Fibroblast of villous mesenchyme (primary cell): ENCODE measurements around the gene LRRK1. TPM values are rescaled to one million over a fixed set of nuclear protein-coding genes. Genes with fewer than 3 reads are reported as not detected.
"Not testable (repeated sequence)": the region's sequence is repeated elsewhere in the genome, so short reads cannot be mapped to it uniquely, and the experiment has no call there.

Experiments used
- DNase-seq: peaks from one replicate; pipeline ENCODE4 v3.0.0-alpha.2; 2010; ENCODE audit warnings: low read depth
- H3K4me3 ChIP-seq: 2 replicates; pipeline ENCODE4 v1.5.1; 2011; ENCODE audit warnings: low read depth, mild to moderate bottlenecking, low read length
- total RNA-seq: library from RNA; depleted of rRNA; stranded (reverse); fragments of >200 nt; gene quantifications from 2 replicates; pipeline ENCODE4 v1.2.3, GENCODE V29; 2012
- TF ChIP-seq, protein P1 (sequence below): IDR thresholded peaks from 2 replicates; pipeline ENCODE4 v1.5.1; 2012; ENCODE audit warnings: low read depth, mild to moderate bottlenecking, low read length; ENCODE audit not compliant: insufficient read depth

Gene LRRK1
- total RNA-seq, 1 donor, result 10.8 TPM

DNA sequence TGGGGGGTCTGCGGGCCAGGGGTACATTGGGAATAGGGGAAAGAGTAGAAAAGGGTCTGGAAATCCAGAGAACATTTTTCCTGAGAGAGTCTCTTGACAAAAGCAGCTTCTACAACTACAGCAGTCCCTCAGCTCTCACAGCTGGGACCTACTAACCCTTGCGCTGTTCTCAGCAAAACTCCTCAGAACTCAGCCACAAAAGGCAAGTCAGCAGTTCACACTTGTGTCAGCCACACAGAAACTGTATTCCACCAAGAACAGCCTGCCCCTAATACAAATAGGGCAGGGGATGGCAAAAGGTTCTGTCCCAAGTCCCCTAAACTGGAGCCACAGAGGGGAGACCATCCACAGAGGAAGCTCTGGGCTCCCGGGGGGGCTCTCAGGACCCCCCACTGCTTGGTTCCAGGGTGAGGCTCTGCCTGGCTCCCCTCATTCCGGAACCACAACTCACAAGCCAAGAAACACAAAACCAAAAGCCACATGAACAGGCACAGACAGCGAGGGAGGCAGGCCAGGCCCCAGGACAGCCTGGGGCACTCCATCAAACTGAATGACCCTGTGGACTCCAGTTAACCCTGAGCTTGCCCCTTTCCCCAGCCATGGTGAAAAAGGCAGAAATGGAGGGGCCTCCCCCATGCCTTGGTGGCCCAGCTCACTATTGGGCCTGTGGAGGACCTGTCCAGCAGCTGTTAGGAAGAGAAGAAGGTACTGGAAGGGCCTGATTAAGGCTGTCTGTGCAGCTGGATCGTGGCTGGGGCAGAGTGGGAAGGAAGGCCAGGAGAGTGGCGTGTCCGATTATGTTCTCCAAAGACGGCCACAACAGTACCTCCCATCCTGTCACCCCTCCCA, 170.6 kb downstream of the LRRK1 start:
- no peak overlapping the region for H3K4me3 ChIP-seq
- TF ChIP-seq, protein P1, sequence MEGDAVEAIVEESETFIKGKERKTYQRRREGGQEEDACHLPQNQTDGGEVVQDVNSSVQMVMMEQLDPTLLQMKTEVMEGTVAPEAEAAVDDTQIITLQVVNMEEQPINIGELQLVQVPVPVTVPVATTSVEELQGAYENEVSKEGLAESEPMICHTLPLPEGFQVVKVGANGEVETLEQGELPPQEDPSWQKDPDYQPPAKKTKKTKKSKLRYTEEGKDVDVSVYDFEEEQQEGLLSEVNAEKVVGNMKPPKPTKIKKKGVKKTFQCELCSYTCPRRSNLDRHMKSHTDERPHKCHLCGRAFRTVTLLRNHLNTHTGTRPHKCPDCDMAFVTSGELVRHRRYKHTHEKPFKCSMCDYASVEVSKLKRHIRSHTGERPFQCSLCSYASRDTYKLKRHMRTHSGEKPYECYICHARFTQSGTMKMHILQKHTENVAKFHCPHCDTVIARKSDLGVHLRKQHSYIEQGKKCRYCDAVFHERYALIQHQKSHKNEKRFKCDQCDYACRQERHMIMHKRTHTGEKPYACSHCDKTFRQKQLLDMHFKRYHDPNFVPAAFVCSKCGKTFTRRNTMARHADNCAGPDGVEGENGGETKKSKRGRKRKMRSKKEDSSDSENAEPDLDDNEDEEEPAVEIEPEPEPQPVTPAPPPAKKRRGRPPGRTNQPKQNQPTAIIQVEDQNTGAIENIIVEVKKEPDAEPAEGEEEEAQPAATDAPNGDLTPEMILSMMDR, result no peak
- no peak for DNase-seq

DNA sequence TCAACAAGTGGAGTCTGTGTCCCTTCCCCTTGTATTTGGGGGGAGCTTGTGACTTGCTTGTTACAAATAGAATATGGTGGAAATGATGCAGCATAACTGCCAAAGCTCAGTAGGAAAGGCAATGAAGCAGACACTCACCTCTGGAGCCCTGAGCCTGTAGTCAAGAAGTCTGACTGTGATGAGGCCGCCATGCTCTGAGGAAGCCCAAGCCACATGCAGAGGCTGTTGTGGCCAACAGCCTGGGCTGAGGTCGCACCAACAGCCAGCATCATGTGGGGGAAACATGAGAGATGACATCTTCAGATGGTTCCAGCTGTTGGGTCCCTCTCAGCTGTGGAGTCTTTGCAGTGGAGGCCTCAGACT, 171.3 kb downstream of the LRRK1 start:
- no peak for DNase-seq
- TF ChIP-seq, protein P1, result no peak

DNA sequence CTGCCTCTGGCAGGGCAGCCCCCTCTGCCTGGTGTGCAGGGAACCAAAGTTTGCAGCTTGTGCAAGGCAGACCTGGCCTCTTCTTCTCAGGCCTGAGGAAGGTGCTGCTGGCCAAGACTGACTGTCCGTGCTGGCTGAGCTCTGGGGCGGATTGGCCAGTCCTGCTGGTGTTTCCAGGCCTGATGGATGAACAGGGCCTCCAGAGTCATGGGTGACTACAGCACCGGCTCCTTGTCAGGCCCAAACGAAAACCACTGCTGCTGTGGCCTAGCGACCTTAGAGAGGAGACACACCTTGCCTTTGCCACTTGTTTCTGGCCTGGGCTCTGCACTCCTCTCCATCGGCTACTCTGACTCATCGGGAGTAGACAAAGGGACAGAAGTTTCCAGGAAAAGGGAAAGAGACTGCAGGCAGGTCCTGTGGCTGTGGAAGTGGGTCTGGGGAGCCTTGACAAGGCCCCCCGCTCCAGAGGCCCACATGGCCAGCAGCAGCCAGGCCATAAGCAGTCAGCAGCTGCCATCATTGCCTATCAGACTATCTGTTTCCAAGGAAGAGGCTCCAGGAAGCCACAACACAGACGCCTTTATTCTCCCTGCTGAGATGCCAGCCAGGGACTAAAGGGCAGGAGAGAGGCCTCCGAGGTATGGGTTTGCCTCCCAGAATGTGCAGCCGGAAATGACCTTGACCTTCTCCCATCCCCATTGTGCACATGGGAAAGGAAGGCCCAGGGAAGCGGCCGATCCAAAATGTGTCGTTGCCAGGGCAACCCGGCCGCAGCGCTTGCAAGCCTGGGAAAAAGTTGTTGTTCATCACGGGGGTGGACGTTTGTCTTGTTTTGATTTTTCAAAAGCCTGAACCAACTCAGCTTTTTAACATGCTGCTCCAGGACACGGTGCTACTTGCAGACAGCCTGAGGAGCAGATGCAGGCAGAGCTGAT, 172.2 kb downstream of the LRRK1 start:
- no peak overlapping the region for H3K4me3 ChIP-seq
- TF ChIP-seq, protein P1, result no peak
- peak; percentile 94 for DNase-seq

More for the DNA sequence above, 171.3 kb downstream of the LRRK1 start:
- H3K4me3 ChIP-seq, result no peak overlapping the region

DNA sequence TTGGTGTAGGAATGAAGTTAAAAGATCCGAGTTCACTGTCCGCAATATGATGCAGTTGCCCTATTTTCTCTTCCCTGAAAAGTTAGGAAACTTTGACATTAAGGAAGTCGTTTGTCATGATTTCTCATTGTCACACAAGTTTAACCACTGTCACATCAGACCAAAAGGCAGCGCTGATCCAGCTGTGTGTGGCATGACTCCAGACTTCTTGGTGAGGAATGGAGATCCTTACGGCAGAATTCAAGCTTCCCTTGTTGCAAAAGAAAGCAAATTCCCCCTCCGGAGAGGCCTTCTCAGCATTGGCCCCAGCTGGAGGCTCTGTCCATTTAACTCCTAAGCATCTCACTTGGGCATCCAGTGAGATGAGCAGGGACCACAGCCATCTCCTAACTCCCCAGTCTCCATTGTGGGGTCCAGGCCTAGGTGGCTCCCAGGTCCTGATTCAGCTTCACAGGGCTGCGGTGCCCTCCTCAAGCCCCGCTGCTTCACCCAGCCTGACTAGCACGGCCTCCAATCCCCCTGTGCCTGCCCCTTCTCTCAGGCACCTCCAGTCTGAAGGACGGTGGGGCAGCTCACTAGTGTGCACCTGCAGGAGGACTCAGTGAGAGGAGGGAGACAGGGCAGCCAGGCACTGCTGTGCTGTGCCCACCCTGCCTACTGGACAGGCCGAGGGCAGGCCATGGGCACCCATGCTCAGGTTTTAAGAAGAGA, 173.2 kb downstream of the LRRK1 start:
- TF ChIP-seq, protein P1, result no peak
- H3K4me3 ChIP-seq, result no peak overlapping the region
- DNase-seq, result peak; percentile 54

DNA sequence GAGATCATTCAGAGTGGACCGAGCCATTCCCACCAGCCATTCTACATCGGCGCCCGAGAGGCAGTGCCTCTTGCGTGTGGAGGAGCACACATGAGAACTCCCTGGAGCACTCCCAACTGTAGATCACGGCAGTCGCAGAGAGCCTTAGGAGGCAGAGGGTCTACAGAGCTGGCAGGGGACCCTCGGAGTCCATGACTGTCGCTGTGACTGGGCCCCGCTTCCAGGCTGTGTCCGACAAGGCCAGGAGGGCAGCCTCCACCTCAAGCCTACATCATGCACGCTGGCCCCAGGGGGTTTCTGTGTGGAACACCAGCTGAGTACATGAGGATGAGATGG, 173.7 kb downstream of the LRRK1 start:
- DNase-seq, result no peak
- H3K4me3 ChIP-seq, result no peak overlapping the region
- TF ChIP-seq, protein P1, result no peak

DNA sequence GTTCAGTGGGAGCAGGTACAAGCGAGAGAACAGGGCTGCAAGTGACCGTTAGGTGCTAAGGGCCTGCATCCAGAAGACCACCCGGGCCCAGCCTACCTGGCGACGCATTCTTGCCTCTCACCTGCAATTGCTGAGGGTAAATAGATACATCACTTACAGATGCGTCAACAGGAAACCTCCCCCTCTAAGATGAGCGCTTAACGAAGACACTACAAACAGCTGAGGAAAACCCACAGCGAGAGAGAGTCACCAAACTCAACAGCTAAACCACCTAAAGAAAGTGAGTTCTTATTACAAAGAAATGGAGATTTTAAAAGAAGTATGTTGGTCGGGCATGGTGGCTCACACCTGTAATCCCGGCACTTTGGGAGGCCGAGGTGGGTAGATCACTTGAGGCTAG, 174.8 kb downstream of the LRRK1 start:
- no peak overlapping the region for H3K4me3 ChIP-seq
- no peak for DNase-seq

DNA sequence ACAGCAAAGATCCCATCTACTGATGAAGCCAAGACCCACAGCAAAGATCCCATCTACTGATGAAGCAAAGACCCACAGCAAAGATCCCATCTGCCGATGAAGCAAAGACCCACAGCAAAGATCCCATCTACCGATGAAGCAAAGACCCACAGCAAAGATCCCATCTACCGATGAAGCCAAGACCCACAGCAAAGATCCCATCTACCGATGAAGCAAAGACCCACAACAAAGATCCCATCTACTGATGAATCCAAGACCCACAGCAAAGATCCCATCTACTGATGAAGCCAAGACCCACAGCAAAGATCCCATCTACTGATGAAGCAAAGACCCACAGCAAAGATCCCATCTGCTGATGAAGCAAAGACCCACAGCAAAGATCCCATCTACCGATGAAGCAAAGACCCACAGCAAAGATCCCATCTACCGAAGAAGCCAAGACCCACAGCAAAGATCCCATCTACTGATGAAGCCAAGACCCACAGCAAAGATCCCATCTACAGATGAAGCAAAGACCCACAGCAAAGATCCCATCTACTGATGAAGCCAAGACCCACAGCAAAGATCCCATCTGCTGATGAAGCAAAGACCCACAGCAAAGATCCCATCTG, 176.7 kb downstream of the LRRK1 start:
- DNase-seq, H3K4me3 ChIP-seq: not testable (repeated sequence)

More for the DNA sequence above, 174.8 kb downstream of the LRRK1 start:
- TF ChIP-seq, protein P1, result no peak
